Astrocyte (in vitro differentiated cells and primary cell): ENCODE data around the gene SH3GL3. TPM values are rescaled to one million over a fixed set of nuclear protein-coding genes. Genes with fewer than 3 reads are reported as not detected.

ENCODE experiments used
- DNase-seq: peaks from one replicate; pipeline ENCODE4 v3.0.0-alpha.2; 2010; ENCODE audit warnings: low read depth
- FAIRE-seq: peaks from 2 replicates; lab custom pipeline; 2011; peaks lifted over from hg19 to GRCh38; lab: Jason Lieb, UNC
- H2AFZ ChIP-seq: 2 replicates; pipeline ENCODE4 v1.6.0; 2012; ENCODE audit warnings: low read depth, low read length, inconsistent platforms
- H3K27ac ChIP-seq: 2 replicates; pipeline ENCODE4 v1.5.1; 2011; ENCODE audit warnings: low read depth, low read length, inconsistent platforms
- H3K27me3 ChIP-seq: 2 replicates; pipeline ENCODE4 v1.6.0; 2011; ENCODE audit warnings: low read length, inconsistent platforms; ENCODE audit not compliant: insufficient read depth
- H3K36me3 ChIP-seq: 2 replicates; pipeline ENCODE4 v1.5.1; 2011; ENCODE audit warnings: low read length, inconsistent platforms; ENCODE audit not compliant: insufficient read depth
- H3K4me1 ChIP-seq: 2 replicates; pipeline ENCODE4 v1.5.1; 2011; ENCODE audit warnings: low read length, inconsistent platforms; ENCODE audit not compliant: insufficient read depth
- H3K4me2 ChIP-seq: 2 replicates; pipeline ENCODE4 v1.6.0; 2012; ENCODE audit warnings: low read length, inconsistent platforms
- H3K4me3 ChIP-seq: 2 replicates; pipeline ENCODE4 v1.5.1; 2011; ENCODE audit warnings: low read depth, mild to moderate bottlenecking, low read length, inconsistent platforms; ENCODE audit not compliant: insufficient read depth
- H3K79me2 ChIP-seq: 2 replicates; pipeline ENCODE4 v1.6.0; 2012; ENCODE audit warnings: mild to moderate bottlenecking, low read length, inconsistent platforms; ENCODE audit not compliant: insufficient read depth
- H3K9ac ChIP-seq: 2 replicates; pipeline ENCODE4 v1.6.0; 2012; ENCODE audit warnings: mild to moderate bottlenecking, low read length, inconsistent platforms
- H3K9me3 ChIP-seq: 2 replicates; pipeline ENCODE4 v1.5.1; 2012; ENCODE audit warnings: low read depth, mild to moderate bottlenecking, low read length, inconsistent platforms; ENCODE audit not compliant: insufficient read depth
- H4K20me1 ChIP-seq: 2 replicates; pipeline ENCODE4 v1.6.0; 2012; ENCODE audit warnings: low read length, inconsistent platforms; ENCODE audit not compliant: insufficient read depth
- H3K27ac Mint-ChIP-seq: one replicate; pipeline ENCODE4 v1.8.0; 2021; ENCODE audit warnings: mild to moderate bottlenecking, mixed read lengths; ENCODE audit not compliant: unreplicated experiment
- H3K27me3 Mint-ChIP-seq: one replicate; pipeline ENCODE4 v1.8.0; 2021; ENCODE audit warnings: low read depth, mixed read lengths; ENCODE audit not compliant: unreplicated experiment
- H3K36me3 Mint-ChIP-seq: one replicate; pipeline ENCODE4 v1.8.0; 2021; ENCODE audit warnings: low read depth, mixed read lengths; ENCODE audit not compliant: unreplicated experiment
- H3K4me1 Mint-ChIP-seq: one replicate; pipeline ENCODE4 v1.8.0; 2021; ENCODE audit warnings: low read depth, mixed read lengths; ENCODE audit not compliant: unreplicated experiment
- H3K4me3 Mint-ChIP-seq: one replicate; pipeline ENCODE4 v1.8.0; 2021; ENCODE audit warnings: mild to moderate bottlenecking, moderate library complexity, mixed read lengths; ENCODE audit not compliant: unreplicated experiment
- H3K9me3 Mint-ChIP-seq: one replicate; pipeline ENCODE4 v1.8.0; 2021; ENCODE audit warnings: mild to moderate bottlenecking, mixed read lengths; ENCODE audit not compliant: unreplicated experiment
- CTCF ChIP-seq: IDR thresholded peaks from 2 replicates; pipeline ENCODE4 v1.5.1; 2011; ENCODE audit warnings: low read depth, mild to moderate bottlenecking, inconsistent platforms, low read length, moderate library complexity; ENCODE audit not compliant: insufficient read depth
- EZH2 ChIP-seq: IDR thresholded peaks from 2 replicates; pipeline ENCODE4 v1.6.1; 2012; ENCODE audit warnings: mild to moderate bottlenecking, low read length, inconsistent platforms; ENCODE audit not compliant: insufficient read depth
- total RNA-seq: library from RNA; stranded (reverse); gene quantifications from 2 replicates; pipeline ENCODE4 v1.2.1, GENCODE V29; 2021

The SH3GL3 gene
- total RNA-seq, 1 donor from 2014 or later: 2.7 TPM

- Histone ChIP-seq H4K20me1 (no peaks in the 10 kb centered on the region), H3K36me3 (no peaks in the 10 kb centered on the region), H3K4me1 (no peaks in the 10 kb centered on the region), H3K27me3 (no peaks in the 10 kb centered on the region), H3K9me3 (peaks cover 6% of the 10 kb centered on the region), H2AFZ (no peak overlapping the region), H3K4me3 (no peak overlapping the region), H3K9ac (no peak overlapping the region), H3K27ac (no peak overlapping the region), H3K79me2 (no peaks in the 10 kb centered on the region), H3K4me2 (no peak overlapping the region)
- H3K4me3 Mint-ChIP-seq: no peak overlapping the region
- no peak overlapping the region for H3K27ac Mint-ChIP-seq
- peaks cover 2% of the 10 kb centered on the region for H3K4me1 Mint-ChIP-seq
- FAIRE-seq: no peak
- H3K27me3 Mint-ChIP-seq: peaks cover 11% of the 10 kb centered on the region
- TF ChIP-seq EZH2: no peak
- TF ChIP-seq CTCF: no peak
- peaks cover 3% of the 10 kb centered on the region for H3K36me3 Mint-ChIP-seq
- DNase-seq: no peak
- peaks cover 11% of the 10 kb centered on the region for H3K9me3 Mint-ChIP-seq
These were observed 39.2 kb downstream of the SH3GL3 start for GRCh38 chr15:83486363-83486762.

- Histone ChIP-seq H4K20me1 (no peaks in the 10 kb centered on the region), H3K4me3 (no peak overlapping the region), H3K9ac (no peak overlapping the region), H3K36me3 (no peaks in the 10 kb centered on the region), H3K4me1 (no peaks in the 10 kb centered on the region), H3K4me2 (no peak overlapping the region), H3K9me3 (peaks cover 6% of the 10 kb centered on the region), H2AFZ (no peak overlapping the region), H3K79me2 (no peaks in the 10 kb centered on the region), H3K27me3 (no peaks in the 10 kb centered on the region), H3K27ac (no peak overlapping the region)
- H3K27me3 Mint-ChIP-seq: peaks cover 11% of the 10 kb centered on the region
- peaks cover 2% of the 10 kb centered on the region for H3K4me1 Mint-ChIP-seq
- H3K27ac Mint-ChIP-seq: no peak overlapping the region
- H3K9me3 Mint-ChIP-seq: peaks cover 11% of the 10 kb centered on the region
- DNase-seq (no peak), FAIRE-seq (no peak)
- peaks cover 3% of the 10 kb centered on the region for H3K36me3 Mint-ChIP-seq
- TF ChIP-seq EZH2: no peak
- TF ChIP-seq CTCF: no peak
- H3K4me3 Mint-ChIP-seq: no peak overlapping the region
These were observed 40.4 kb downstream of the SH3GL3 start for GRCh38 chr15:83487519-83487918.

GRCh38 chr15:83489690-83490089 lies 42.5 kb downstream of the SH3GL3 start:
- H3K27ac Mint-ChIP-seq: no peak overlapping the region
- Histone ChIP-seq H3K27me3 (no peaks in the 10 kb centered on the region), H3K4me2 (no peak overlapping the region), H3K4me1 (no peaks in the 10 kb centered on the region), H3K79me2 (no peaks in the 10 kb centered on the region), H3K9ac (no peak overlapping the region), H3K9me3 (no peaks in the 10 kb centered on the region), H3K4me3 (no peak overlapping the region), H2AFZ (no peak overlapping the region), H3K27ac (no peak overlapping the region), H4K20me1 (no peaks in the 10 kb centered on the region), H3K36me3 (no peaks in the 10 kb centered on the region)
- no peak overlapping the region for H3K4me3 Mint-ChIP-seq
- H3K4me1 Mint-ChIP-seq: peaks cover 2% of the 10 kb centered on the region
- TF ChIP-seq EZH2 (no peak), CTCF (no peak)
- FAIRE-seq (no peak), DNase-seq (no peak)
- H3K9me3 Mint-ChIP-seq: peaks cover 6% of the 10 kb centered on the region
- H3K27me3 Mint-ChIP-seq: peaks cover 11% of the 10 kb centered on the region
- H3K36me3 Mint-ChIP-seq: peaks cover 4% of the 10 kb centered on the region
